GM12891 (cell line): ENCODE measurements around the gene LRRC66.

ENCODE experiments used
- DNase-seq: peaks from one replicate; pipeline ENCODE4 v3.0.0; 2011; ENCODE audit warnings: low spot score; ENCODE audit not compliant: insufficient read length
- FAIRE-seq: peaks from 2 replicates; lab custom pipeline; 2011; peaks lifted over from hg19 to GRCh38; lab: Jason Lieb, UNC
- PAX5 ChIP-seq: IDR thresholded peaks from 2 replicates; pipeline ENCODE4 v1.6.1; 2011; ENCODE audit warnings: low read length, moderate library complexity, mild to moderate bottlenecking; ENCODE audit not compliant: insufficient read depth, severe bottlenecking
- POLR2A ChIP-seq: IDR thresholded peaks from 2 replicates; pipeline ENCODE4 v1.6.1; 2011; ENCODE audit warnings: low read depth, low read length, control low read depth
- POLR2AphosphoS5 ChIP-seq: IDR thresholded peaks from 2 replicates; pipeline ENCODE4 v1.6.1; 2011; ENCODE audit warnings: low read depth, low read length, control low read depth
- POU2F2 ChIP-seq: IDR thresholded peaks from 2 replicates; pipeline ENCODE4 v1.6.1; 2011; ENCODE audit warnings: low read depth, mild to moderate bottlenecking, control low read depth, low read length, moderate library complexity
- SPI1 ChIP-seq: IDR thresholded peaks from 2 replicates; pipeline ENCODE4 v1.6.1; 2011; ENCODE audit warnings: low read depth, low read length, control low read depth
- TAF1 ChIP-seq: IDR thresholded peaks from 2 replicates; pipeline ENCODE4 v1.6.1; 2011; ENCODE audit warnings: low read depth, low read length, control low read depth

Gene LRRC66

DNA sequence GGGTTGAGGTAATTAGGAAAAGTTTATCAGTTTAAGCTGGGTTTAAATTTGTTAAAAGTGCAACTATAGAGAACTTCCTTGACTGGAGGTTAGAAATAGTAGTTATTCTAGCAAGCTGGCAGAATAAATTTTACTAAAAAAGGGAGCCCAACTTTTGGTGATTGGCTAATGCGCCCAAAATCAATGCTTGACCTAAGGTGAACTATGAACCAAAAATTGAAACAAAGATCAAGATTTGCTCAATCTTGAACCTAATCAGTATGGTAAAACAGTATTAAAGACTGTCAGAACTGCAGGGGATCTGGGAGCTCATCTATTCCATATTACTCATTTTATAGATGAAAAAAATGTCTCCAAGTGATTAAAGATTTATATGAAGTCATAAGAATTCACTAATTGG, 24.9 kb upstream of the LRRC66 start:
- DNase-seq (no peak), FAIRE-seq (no peak)
- no peak for TF ChIP-seq TAF1
- TF ChIP-seq POU2F2, result no peak
- no peak for TF ChIP-seq PAX5
- TF ChIP-seq POLR2AphosphoS5, result no peak
- TF ChIP-seq SPI1, result no peak
- no peak for TF ChIP-seq POLR2A

DNA sequence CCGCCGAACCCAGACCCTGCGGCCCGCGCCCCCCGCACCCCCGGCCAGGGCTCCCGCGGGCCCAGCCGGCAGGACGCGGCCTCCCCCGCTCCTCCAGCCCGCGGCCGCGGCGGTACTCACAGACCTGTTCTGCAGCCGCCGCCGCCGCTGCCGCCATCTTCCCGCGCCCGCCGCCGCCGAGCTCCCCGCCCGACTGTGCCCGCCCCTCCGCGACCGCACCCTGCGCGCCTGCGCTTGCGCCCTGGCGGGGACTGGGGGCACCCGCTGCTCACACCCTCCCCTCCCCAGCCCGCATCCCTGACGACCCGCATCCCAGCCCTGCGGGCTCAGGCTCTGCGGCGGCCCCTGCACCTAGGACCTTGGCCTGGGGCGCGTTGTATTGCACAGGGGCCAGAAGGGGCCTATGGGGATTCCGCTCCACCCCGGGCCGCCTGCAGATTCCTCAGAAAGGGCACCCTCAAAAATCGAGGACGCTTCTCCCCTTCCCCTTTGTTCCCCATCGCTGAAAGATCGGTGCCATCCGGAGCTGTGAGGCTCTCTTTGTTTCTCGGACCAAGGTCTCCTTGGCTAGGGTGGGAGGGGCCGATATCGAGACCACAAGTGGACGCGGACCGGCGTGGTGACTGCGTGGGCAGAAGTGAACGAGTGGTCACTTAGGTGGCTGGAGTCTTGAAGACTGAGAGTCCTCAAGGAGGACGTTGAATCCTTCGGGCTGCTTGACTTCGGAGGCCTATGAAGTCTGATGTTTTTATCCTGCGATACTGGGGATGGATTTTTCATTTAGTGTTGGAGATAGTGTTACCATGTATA, 18.1 kb upstream of the LRRC66 start, which contains the start of gene SGCB:
Gene SGCB (minus strand): TSS at position 197 of the 810 bp plus-strand sequence. CDS start 40 bp downstream, at position 157.
- TF ChIP-seq POU2F2 (no peak), TAF1 (no peak), POLR2AphosphoS5 (no peak), PAX5 (no peak), POLR2A (no peak), SPI1 (no peak)
- DNase-seq (peak; percentile 53), FAIRE-seq (peak; percentile 66)

DNA sequence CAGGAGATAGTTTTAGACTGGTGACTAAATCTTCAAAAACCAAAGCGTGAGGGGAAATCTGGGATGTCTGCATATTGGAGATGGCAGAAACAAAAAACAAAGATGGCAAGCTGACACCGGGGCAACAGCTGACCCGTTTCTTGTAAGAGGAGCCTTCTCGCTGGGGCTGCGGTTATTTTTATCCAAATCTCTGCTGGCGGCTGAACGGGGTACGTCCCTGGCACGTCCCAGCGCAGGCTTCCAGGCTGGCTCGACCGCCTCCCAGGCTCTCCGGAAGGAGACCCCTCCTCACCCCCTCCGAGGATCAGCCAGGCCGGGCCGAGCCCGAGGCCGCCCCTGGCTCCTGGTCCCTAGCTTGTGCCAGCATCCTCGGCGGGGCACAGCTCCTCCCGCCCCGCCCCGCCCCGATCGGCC, 17.5 kb upstream of the LRRC66 start:
- DNase-seq (no peak), FAIRE-seq (no peak)
- TF ChIP-seq POLR2AphosphoS5 (no peak), POLR2A (no peak), SPI1 (no peak), POU2F2 (no peak), TAF1 (no peak), PAX5 (no peak)

DNA sequence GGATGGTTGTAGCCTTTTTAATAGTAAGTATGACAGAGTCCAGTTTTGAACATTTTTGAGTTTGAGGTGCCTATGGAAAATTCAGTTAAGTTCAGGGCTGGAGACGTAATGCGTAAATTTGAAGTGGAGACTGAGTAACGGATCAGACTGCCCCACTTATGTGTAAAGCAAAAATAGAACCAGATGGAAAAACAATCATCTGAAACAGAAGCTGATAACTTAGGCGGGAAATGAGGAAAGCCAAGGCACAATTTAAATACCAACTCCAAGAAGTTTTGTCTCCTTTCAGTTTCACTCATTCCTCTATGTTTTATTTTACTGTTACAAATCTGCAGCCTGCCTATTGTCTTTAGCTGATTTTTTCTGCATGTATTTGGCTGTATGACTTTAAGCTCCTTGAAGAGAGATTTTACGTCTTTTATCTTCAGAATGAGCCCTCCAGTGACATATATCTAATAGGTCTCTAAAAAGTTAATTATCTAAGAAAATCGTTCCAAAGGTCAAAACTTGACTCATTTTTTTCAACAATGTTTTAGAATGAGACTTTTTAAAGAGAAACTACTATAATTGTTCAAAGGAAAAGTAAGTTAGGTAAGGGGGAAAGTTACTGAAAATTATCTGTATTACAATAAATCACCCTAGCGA, 16.8 kb upstream of the LRRC66 start:
- DNase-seq (no peak), FAIRE-seq (no peak)
- no peak for TF ChIP-seq POU2F2
- no peak for TF ChIP-seq POLR2AphosphoS5
- TF ChIP-seq PAX5, result no peak
- no peak for TF ChIP-seq SPI1
- TF ChIP-seq TAF1, result no peak
- no peak for TF ChIP-seq POLR2A

DNA sequence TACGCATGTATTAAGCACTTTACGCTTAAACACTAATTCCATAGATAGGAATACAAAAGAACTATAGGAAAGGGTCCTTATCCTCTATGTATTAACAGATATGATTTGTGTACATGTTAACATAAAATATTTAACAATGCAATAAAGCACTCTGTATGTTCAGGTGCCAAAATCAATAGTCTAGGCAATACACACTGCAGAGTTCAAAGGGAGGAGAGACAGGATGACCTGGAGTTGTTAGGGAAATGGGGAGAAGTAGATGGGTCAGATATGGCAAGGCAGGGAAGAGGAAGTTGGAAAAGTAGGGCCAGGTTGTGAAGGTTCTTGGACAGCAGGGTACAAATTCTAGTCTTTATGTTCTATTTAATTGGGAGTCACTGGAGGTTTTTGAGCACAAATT, 15.0 kb upstream of the LRRC66 start:
- TF ChIP-seq POLR2AphosphoS5, result no peak
- no peak for TF ChIP-seq POU2F2
- no peak for TF ChIP-seq TAF1
- TF ChIP-seq SPI1, result no peak
- no peak for TF ChIP-seq POLR2A
- TF ChIP-seq PAX5, result no peak
- FAIRE-seq, result no peak

DNA sequence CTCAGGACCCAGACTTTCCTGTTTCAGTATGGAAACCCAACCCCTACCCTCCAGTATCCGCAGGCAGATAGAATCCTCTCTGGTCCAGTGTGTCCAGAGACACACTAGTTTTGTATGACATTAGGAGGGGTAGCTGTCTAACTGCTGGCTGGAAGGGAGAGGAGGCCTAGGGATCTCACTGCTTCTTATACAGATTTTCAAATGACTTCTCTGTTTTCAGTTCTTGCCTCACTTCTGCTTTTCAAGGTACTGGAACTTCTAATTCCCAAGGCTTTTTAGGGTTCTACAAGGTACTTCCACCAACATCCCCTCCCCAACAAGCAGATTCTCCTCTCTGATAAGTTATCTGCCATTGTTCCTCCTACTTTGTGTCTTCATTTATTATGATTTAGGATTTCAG, 11.8 kb upstream of the LRRC66 start:
- FAIRE-seq (no peak), DNase-seq (no peak)
- TF ChIP-seq POLR2A (no peak), SPI1 (peak; percentile 53), TAF1 (no peak)

More for the DNA sequence above, 15.0 kb upstream of the LRRC66 start:
- DNase-seq, result no peak

DNA sequence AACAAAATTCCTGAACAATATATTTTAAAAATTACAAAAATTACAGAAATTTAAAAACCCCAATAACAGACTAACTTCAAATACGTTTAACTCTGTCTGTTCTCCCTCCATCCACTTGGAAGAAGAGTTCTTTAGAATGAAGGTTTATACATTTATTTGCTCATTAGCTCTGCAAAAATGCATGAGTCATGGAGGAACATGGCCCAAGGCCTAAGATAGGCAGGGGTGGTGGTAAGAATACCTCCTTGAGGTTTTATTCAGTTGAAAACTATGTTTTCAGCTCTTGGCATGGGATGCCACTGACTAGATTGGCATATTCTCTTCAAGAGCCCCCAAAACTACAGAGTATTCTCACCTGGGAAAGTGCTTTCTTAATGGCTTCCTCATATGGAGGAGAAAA, 8.8 kb upstream of the LRRC66 start:
- no peak for DNase-seq

DNA sequence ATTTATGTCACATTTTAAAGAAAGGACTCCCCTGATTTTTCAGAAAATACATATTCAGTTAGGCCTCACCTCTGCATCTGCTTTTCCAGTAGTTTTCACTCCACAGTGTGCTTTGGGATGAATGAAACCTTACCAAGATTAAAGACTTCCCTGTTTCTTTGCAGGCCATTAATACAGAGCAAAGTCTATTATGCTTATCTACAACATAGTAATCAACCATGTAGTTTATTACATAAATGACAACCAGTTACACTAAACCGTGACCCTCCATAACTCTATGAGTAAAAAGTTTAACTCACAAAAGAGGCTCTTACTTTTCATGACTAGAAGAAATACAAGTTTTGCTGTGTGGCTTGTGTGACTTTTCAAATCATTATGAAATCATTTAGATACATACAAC, 2.3 kb downstream of the LRRC66 start:
- no peak for DNase-seq
- TF ChIP-seq POU2F2, result no peak
- TF ChIP-seq TAF1, result no peak
- TF ChIP-seq SPI1, result no peak
- TF ChIP-seq POLR2A, result no peak
- no peak for TF ChIP-seq POLR2AphosphoS5
- no peak for TF ChIP-seq PAX5
- FAIRE-seq, result no peak

More for the DNA sequence above, 8.8 kb upstream of the LRRC66 start:
- TF ChIP-seq POLR2AphosphoS5, result no peak
- no peak for TF ChIP-seq PAX5
- no peak for TF ChIP-seq TAF1
- no peak for TF ChIP-seq POU2F2
- no peak for TF ChIP-seq POLR2A
- no peak for TF ChIP-seq SPI1
- FAIRE-seq, result no peak

DNA sequence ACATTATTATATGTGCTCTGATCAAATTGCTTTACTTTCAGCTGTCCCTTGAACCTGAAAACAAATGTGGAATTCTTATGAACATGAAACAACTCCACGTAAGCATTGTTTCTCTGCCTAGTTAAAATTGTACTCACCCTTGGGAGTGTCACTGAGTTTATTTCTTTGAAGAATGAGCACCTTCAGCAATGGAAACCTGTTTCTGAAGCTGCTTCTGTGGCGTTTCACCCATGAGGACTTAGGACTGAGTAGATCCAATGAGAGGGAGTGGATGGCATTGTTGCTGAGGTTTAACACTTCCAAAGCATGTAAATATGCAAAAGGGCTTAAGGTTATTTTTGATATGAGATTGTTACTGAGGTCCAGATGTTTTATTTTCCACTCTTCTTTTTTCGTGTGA, 3.2 kb downstream of the LRRC66 start:
- no peak for DNase-seq
- no peak for FAIRE-seq
- TF ChIP-seq SPI1 (no peak), POLR2AphosphoS5 (no peak)

DNA sequence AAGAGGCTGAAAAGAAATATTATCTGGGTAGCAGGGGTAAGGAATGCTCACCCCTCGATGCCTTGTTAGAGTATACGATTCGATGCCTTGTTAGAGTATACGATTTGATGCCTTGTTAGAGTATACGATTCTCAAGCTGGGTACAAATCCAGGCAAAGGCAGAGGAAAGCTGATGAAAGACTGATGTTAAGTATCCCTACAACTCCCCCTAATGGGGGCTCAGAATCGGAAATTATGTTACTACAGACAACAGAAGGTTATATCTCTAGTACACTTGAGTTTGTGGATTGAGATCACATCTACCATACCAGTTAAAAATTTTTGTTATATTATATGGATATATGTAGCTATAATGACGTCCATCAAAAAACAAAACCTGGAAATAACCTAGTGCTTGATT, 4.8 kb downstream of the LRRC66 start:
- FAIRE-seq (no peak), DNase-seq (no peak)
- TF ChIP-seq SPI1, result no peak
- no peak for TF ChIP-seq POU2F2
- no peak for TF ChIP-seq POLR2AphosphoS5
- TF ChIP-seq POLR2A, result no peak
- TF ChIP-seq TAF1, result no peak
- no peak for TF ChIP-seq PAX5
